Sigmoid colon (tissue), 4 donors: ENCODE results near the gene PMM2.

Experiments
- EP300 ChIP-seq, 4 donors: sonication (generic); formaldehyde crosslinking; IDR thresholded peaks; one replicate each; pipeline ENCODE4 v1.6.1; 2017; ENCODE audit warnings: antibody characterized with exemption in 4 of 4
- POLR2A ChIP-seq, 2 donors: fragments of 450-650 bp; IDR thresholded peaks; one replicate each; pipeline ENCODE4 v1.6.1; 2016; ENCODE audit warnings: antibody characterized with exemption in 2 of 2, mild to moderate bottlenecking in 2 of 2, moderate library complexity in 2 of 2
- POLR2AphosphoS5 ChIP-seq, 4 donors: sonication (generic); formaldehyde crosslinking; IDR thresholded peaks; one replicate each; pipeline ENCODE4 v1.6.1; 2017; ENCODE audit warnings: antibody characterized with exemption in 4 of 4
- TF ChIP-seq, protein P1 (sequence below), 4 experiments: fragments of 450-650 bp in 3 of 4; fragments of 200-600 bp in 1 of 4; IDR thresholded peaks; one replicate each; pipeline ENCODE4 v1.5.1; 2016 to 2019; ENCODE audit warnings: antibody characterized with exemption in 4 of 4, mild to moderate bottlenecking in 3 of 4, moderate library complexity in 2 of 4

DNA sequence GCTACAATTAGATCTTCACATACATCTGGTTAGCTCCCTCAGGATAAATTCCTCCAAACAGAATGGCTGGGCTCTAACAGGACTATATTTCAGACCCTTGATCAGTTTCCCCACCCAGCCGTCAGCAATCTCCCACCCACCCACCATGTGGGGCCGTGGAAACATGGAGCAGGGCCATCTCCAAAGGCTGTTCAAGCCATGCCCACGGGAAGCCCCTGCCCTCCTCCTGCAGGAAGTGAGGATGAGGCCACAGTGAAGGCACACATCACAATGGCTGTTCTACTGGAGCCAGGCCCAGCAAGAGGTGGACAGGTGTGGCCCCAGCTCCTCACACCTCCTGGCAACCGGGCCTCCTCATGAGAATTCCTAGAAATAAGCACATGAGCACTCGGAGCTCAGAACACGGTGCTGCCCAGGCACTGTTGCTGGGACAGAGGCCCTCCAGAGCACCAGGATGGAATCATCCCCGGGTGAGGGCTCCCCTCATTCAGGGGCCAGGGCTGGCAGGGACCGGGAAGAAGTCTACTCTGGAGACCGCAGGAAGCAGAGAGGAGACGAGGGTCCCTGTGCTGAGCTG is 84.5 kb downstream of the PMM2 start, which contains the start of gene LITAFD:
- TF ChIP-seq, protein P1, sequence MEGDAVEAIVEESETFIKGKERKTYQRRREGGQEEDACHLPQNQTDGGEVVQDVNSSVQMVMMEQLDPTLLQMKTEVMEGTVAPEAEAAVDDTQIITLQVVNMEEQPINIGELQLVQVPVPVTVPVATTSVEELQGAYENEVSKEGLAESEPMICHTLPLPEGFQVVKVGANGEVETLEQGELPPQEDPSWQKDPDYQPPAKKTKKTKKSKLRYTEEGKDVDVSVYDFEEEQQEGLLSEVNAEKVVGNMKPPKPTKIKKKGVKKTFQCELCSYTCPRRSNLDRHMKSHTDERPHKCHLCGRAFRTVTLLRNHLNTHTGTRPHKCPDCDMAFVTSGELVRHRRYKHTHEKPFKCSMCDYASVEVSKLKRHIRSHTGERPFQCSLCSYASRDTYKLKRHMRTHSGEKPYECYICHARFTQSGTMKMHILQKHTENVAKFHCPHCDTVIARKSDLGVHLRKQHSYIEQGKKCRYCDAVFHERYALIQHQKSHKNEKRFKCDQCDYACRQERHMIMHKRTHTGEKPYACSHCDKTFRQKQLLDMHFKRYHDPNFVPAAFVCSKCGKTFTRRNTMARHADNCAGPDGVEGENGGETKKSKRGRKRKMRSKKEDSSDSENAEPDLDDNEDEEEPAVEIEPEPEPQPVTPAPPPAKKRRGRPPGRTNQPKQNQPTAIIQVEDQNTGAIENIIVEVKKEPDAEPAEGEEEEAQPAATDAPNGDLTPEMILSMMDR (IDR thresholded peaks at IDR 0.05), result no peak
- TF ChIP-seq POLR2A (IDR thresholded peaks at IDR 0.05) (no peak), EP300 (IDR thresholded peaks at IDR 0.05) (no peak), POLR2AphosphoS5 (IDR thresholded peaks at IDR 0.05) (no peak)
